NCI-H2196 treated with DMSO at 0.1 percent for 48 hours (cell line): Measurements from ENCODE around the gene SLC23A2.
"Not testable (repeated sequence)": the region's sequence is repeated elsewhere in the genome, so short reads cannot be mapped to it uniquely, and the experiment has no call there.

Experiments
- DNase-seq: peaks from one replicate; lab custom pipeline; 2025; ENCODE audit not compliant: unreplicated experiment; lab: John Stamatoyannopoulos, UW

Gene SLC23A2

GRCh38 chr20:4853757-4854560, 147.4 kb downstream of the SLC23A2 start:
- DNase-seq = no peak

- DNase-seq = no peak
These were observed 148.3 kb downstream of the SLC23A2 start for GRCh38 chr20:4853004-4853403.

DNA sequence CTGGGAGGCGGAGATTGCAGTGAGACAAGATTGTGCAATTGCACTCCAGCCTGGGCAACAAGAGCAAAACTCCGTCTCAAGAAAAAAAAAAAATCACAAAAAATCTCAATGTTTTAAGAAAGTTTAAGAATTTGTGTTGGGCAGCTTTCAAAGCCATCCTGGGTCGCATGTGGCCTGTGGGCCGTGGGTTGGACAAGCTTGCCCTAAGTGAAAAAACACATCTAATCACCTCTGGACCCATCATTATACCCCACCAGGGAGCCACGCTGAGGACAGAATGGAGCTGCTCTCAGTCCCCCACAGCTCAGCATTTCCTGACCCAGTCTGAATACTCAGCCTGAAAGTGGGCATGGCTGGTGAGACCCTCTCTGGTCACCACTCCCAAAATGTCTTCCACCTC, 150.3 kb downstream of the SLC23A2 start:
- DNase-seq = no peak

DNA sequence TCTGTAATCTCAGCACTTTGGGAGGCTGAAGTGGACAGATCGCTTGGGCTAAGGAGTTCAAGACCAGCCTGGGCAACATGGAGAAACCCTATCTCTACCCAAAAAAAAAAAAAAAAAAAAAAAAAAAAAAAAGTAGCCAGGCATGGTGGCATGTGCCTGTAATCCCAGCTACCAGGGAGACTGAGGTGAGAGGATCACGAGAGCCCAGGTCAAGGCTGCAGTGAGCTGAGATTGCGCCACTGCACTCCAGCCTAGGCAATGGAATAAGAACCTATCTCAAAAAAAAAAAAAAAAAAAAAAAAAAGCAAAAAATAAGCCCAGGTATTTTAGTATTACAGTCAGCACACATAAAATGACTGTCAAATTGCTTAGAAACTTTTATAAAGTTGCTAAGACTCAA, 152.5 kb downstream of the SLC23A2 start:
- not testable (repeated sequence) for DNase-seq

- no peak for DNase-seq
These were observed 153.3 kb downstream of the SLC23A2 start for GRCh38 chr20:4848041-4848440.

DNA sequence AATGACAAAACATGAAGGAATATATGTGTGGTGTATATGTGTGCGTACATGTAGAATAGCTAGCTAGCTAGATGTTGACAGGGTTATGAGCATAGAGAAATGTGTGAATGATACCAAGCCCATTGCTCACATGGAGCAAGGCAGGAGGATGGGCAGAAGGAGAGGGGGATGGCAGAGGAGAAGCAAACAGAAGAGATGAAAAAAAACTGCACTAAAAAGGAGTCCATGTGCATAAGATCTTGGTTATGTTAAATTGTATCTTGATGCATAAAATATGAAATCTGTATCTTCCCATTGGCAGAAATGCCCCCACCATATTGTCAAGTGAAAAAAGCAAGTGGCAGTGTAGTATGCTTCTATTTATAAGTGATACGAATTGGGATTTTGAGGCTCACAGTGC, 154.5 kb downstream of the SLC23A2 start:
- DNase-seq = no peak

- no peak for DNase-seq
These were observed 156.4 kb downstream of the SLC23A2 start for GRCh38 chr20:4844751-4845465.

- DNase-seq = no peak
These were observed 157.0 kb downstream of the SLC23A2 start for GRCh38 chr20:4844325-4844724.

DNA sequence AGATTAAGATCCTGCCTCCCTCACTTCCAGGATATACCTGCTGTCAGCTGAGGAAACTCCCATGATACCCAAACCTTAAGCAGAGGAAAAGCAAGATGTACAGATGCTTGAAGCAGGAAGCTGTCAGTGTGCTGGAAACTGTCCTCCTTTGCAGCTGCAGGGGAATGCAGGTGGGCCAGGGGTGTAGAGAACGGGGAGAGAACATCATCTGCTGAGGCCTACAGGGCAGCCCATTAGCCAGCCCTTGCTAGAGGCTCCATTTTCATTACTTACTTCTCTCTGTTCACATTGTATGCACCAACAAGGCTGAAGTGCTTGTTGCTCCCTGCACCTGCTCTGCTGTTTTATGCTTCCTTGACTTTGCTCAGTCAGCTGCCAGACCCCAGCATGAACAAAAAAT, 160.5 kb downstream of the SLC23A2 start:
- DNase-seq = no peak

- no peak for DNase-seq
These were observed 162.8 kb downstream of the SLC23A2 start for GRCh38 chr20:4838526-4838925.

GRCh38 chr20:4837760-4838159, 163.6 kb downstream of the SLC23A2 start:
- no peak for DNase-seq

DNA sequence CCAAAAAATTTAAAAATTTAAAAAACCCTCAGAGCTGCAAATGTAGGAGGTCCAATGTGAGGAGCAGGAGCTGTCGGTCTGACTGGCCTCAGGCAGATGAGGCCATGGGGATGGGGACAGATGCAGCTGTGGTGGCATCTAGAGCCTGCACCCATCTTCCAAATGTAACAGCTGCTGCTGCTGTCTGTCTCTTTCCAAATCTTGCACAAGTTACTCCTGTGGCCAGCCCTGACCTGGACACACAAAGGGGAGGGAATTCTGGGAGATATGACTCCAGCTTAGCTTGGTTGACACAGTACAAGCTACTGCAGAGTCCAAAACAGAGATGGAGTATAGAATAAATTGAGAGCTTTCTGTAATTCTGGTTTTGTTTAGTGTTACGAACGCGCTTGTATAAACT, 164.4 kb downstream of the SLC23A2 start:
- no peak for DNase-seq

DNA sequence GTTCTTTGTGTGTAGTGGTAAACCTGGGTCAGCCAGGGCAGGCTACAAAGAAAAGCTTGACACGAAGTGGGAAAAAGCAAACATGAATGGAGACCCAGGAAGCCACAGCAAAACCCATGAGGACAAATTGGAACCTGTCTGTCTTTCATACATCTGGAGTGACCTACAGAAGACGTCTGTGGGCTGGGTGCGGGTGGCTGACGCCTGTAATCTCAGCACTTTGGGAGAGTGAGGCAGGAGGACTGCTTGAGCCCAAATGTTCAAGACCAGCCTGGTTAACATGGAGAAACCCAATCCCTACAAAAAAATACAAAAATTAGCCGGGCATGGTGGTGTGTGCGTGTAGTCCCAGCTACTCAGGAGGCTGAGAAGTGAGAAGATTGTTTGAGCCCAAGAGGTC, 164.8 kb downstream of the SLC23A2 start:
- no peak for DNase-seq

GRCh38 chr20:4835244-4836177, 165.8 kb downstream of the SLC23A2 start:
- DNase-seq = no peak

GRCh38 chr20:4833074-4833728, 168.1 kb downstream of the SLC23A2 start:
- no peak for DNase-seq

- DNase-seq = no peak
These were observed 168.8 kb downstream of the SLC23A2 start for GRCh38 chr20:4832469-4832868.

GRCh38 chr20:4830696-4831095, 170.6 kb downstream of the SLC23A2 start:
- no peak for DNase-seq

GRCh38 chr20:4830259-4830658, 171.1 kb downstream of the SLC23A2 start:
- DNase-seq = no peak

DNA sequence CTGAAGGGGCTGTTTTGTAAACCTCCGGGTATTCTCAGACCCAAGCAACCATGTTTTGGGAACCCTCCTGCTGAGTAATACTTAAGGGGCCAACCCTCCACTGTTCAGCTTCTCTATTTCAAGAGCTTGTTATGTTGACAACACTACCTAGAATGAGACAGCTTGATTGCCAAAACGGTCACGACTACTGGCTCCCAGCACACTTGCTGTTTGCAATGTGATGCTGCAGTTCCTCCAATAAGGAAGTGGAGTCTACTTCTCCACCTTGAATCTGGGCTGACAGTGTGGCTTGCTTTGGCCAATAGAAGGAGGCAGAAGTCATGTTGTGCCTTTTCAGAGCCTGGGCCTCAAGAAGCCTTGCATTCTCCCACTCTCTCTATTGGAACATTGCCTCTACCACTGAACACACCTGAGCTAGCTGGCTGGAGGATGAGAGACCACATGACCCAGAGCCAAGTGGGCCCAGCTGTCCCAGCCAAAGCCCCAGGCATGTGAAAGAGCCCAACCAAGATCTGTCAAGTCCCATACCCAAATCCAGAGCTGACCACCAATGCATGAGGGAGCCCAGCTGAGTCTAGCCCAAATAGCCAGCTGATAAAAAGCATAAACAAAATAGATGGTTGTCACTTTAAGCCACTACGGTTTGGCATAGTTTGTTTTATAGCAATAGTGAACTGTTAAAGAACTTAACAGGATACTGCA, 171.6 kb downstream of the SLC23A2 start:
- DNase-seq = no peak

DNA sequence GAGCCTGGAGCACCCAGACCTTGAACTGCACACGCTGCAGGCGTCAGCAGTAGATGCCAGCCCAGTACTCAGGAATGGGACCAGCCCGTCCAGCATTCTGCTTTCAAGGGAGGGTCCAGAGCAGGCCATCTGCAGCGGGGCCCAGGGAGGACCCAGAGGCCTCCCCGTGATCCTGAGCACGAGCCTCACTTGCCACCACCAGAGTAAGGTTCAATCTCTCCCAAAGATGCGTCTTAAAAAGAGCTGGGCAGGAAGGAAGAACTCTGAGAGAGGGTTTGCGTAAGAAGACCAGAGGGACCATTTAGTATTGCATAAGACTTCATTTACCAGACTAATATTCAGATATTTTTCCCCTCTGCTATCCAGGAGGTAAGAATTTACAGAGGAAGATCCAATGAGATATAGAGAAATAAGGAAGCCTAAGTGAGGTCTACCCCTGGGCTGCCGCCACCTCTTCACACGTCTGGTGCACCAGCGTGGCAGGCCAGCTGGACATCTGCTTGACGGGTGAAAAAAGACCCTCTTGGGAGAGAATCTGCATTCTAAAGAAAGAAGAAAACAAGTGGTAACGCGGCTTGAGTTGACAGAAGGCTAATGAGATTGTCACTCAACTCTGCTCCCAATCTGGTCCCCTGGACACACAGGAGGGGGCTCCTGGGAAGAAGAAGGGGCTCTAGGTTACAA, 172.3 kb downstream of the SLC23A2 start:
- no peak for DNase-seq
